Prostate gland (tissue), 2 donors: ENCODE measurements around the gene RAB5IF.

ENCODE experiments used
- CTCF ChIP-seq, 4 experiments: fragments of 200-600 bp in 2 of 4; fragments of 450-650 bp in 2 of 4; sonication (generic) in 2 of 4; IDR thresholded peaks; 1 replicate in 3 of 4; 2 replicates in 1 of 4; pipeline ENCODE4 v1.5.1; 2016 to 2019; ENCODE audit warnings: antibody characterized with exemption in 4 of 4, mild to moderate bottlenecking in 2 of 4, moderate library complexity in 2 of 4
- POLR2AphosphoS5 ChIP-seq: sonication (generic); formaldehyde crosslinking; IDR thresholded peaks from one replicate; pipeline ENCODE4 v1.6.1; 2017; ENCODE audit warnings: antibody characterized with exemption

- TF ChIP-seq CTCF (IDR thresholded peaks at IDR 0.05): no peak
- no peak for TF ChIP-seq POLR2AphosphoS5
These were observed 14.3 kb upstream of the RAB5IF start for GRCh38 chr20:36591281-36591680.
